IPS-15b (cell line): ENCODE data around the gene RALGPS1.

Experiments
- H3K27me3 ChIP-seq: one replicate; pipeline ENCODE4 v1.6.1; 2013; ENCODE audit warnings: low read length; ENCODE audit not compliant: control insufficient read depth, insufficient read depth
- H3K36me3 ChIP-seq: one replicate; pipeline ENCODE4 v1.6.1; 2013; ENCODE audit warnings: low read length; ENCODE audit not compliant: control insufficient read depth, insufficient read depth
- H3K4me1 ChIP-seq: one replicate; pipeline ENCODE4 v1.6.1; 2013; ENCODE audit warnings: mild to moderate bottlenecking, low read length; ENCODE audit not compliant: control insufficient read depth, insufficient read depth
- H3K4me3 ChIP-seq: one replicate; pipeline ENCODE4 v1.5.1; 2013; ENCODE audit warnings: low read depth, low read length
- H3K9ac ChIP-seq: one replicate; pipeline ENCODE4 v1.6.1; 2013; ENCODE audit warnings: low read depth, mild to moderate bottlenecking, low read length
- H3K9me3 ChIP-seq: one replicate; pipeline ENCODE4 v1.6.1; 2013; ENCODE audit warnings: mild to moderate bottlenecking, low read length; ENCODE audit not compliant: control insufficient read depth, insufficient read depth

RALGPS1 gene

GRCh38 chr9:127065592-127065991 lies 151.0 kb downstream of the RALGPS1 start:
- H3K4me3 ChIP-seq: no peak overlapping the region
- no peak overlapping the region for H3K9ac ChIP-seq
- no peaks in the 10 kb centered on the region for H3K27me3 ChIP-seq
- peaks cover 9% of the 10 kb centered on the region for H3K4me1 ChIP-seq
- H3K36me3 ChIP-seq: no peaks in the 10 kb centered on the region
- H3K9me3 ChIP-seq: no peaks in the 10 kb centered on the region

DNA sequence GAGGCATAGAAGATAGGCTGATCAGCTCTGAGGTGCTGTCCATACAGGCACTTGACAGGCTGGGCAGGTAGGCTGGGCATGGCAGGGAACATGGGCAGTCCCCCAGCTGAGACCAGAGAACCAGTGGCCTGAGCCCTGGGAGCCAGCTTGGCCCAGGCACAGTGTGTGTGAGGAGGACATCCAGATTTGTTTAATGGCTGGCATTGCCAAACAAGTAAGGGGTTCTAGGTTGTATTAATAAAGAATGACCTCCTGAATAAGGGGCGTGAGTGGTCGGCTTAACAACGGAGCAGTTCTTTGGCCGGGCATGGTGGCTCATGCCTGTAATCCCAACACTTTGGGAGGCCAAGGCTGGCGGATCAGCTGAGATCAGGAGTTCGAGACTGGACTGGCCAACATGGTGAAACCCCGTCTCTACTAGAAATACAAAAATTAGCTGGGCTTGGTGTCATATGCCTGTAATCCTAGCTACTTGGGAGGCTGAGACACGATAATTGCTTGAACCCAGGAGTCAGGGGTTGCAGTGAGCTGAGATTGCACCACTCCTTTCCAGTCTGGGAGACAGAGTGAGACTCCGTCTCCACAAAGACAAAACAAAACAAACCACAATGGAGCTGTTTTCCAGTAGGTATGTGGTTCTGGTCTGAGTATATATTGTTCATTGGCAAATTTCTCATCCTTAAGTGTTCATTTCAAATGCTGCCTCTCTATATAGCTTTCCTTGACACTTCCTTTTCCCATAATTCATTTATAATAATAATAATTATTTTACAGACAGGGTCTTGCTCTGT lies 151.7 kb downstream of the RALGPS1 start:
- H3K9me3 ChIP-seq: no peaks in the 10 kb centered on the region

GRCh38 chr9:127066851-127067136 lies 152.2 kb downstream of the RALGPS1 start:
- peaks cover 9% of the 10 kb centered on the region for H3K4me1 ChIP-seq
- no peaks in the 10 kb centered on the region for H3K27me3 ChIP-seq
- no peak overlapping the region for H3K4me3 ChIP-seq
- no peaks in the 10 kb centered on the region for H3K36me3 ChIP-seq
- no peaks in the 10 kb centered on the region for H3K9me3 ChIP-seq
- no peak overlapping the region for H3K9ac ChIP-seq

More for the DNA sequence above, 151.7 kb downstream of the RALGPS1 start:
- Histone ChIP-seq H3K36me3 (no peaks in the 10 kb centered on the region), H3K4me3 (no peak overlapping the region), H3K9ac (no peak overlapping the region), H3K27me3 (no peaks in the 10 kb centered on the region), H3K4me1 (peaks cover 9% of the 10 kb centered on the region)

DNA sequence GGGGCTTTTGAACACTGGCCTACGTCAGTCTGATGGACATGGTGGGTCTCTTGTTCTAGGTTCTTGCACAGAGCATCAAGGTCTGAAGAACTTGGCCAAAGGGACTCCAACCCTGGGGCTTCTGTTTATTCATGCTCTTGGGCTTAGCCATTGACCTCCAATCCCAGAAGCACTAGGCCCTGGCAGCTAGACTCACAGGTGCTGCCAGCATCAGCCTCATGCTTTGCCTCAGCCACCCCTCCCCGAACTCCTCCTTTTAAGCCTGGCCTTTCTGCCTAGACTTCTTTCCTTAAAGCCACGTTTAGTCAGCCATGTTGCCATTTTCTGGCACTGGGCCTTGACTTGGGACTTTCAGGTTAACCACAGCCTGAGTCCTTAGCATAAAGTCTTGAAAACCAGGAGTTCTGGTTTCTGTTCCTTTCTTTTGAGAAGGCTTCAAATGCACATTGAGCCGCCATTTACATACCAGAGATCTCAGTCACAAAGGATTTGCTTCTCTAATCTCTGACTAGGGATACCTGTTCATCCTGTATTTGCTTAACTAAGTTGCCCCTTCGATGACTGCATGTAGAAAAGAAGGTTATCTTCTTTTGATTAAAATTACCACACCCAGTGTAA lies 153.1 kb downstream of the RALGPS1 start:
- Histone ChIP-seq H3K27me3 (no peaks in the 10 kb centered on the region), H3K4me1 (peaks cover 9% of the 10 kb centered on the region), H3K9ac (no peak overlapping the region), H3K36me3 (no peaks in the 10 kb centered on the region), H3K4me3 (no peak overlapping the region), H3K9me3 (no peaks in the 10 kb centered on the region)

- H3K36me3 ChIP-seq: no peaks in the 10 kb centered on the region
- no peak overlapping the region for H3K4me3 ChIP-seq
- H3K27me3 ChIP-seq: no peaks in the 10 kb centered on the region
- no peaks in the 10 kb centered on the region for H3K9me3 ChIP-seq
- H3K4me1 ChIP-seq: peaks cover 29% of the 10 kb centered on the region
- no peak overlapping the region for H3K9ac ChIP-seq
Measured at GRCh38 chr9:127074561-127075548, 160.3 kb downstream of the RALGPS1 start.

GRCh38 chr9:127075624-127076372 lies 161.2 kb downstream of the RALGPS1 start:
- Histone ChIP-seq H3K27me3 (no peaks in the 10 kb centered on the region), H3K36me3 (no peaks in the 10 kb centered on the region), H3K9ac (no peak overlapping the region), H3K9me3 (no peaks in the 10 kb centered on the region), H3K4me1 (peaks cover 29% of the 10 kb centered on the region), H3K4me3 (no peak overlapping the region)

GRCh38 chr9:127076860-127077643 lies 162.5 kb downstream of the RALGPS1 start:
- H3K36me3 ChIP-seq: no peaks in the 10 kb centered on the region
- H3K9me3 ChIP-seq: no peaks in the 10 kb centered on the region
- H3K27me3 ChIP-seq: no peaks in the 10 kb centered on the region
- peaks cover 29% of the 10 kb centered on the region for H3K4me1 ChIP-seq
- no peak overlapping the region for H3K9ac ChIP-seq
- no peak overlapping the region for H3K4me3 ChIP-seq

GRCh38 chr9:127077644-127077946 lies 163.0 kb downstream of the RALGPS1 start:
- no peaks in the 10 kb centered on the region for H3K36me3 ChIP-seq
- no peaks in the 10 kb centered on the region for H3K27me3 ChIP-seq
- H3K4me1 ChIP-seq: peaks cover 29% of the 10 kb centered on the region
- no peaks in the 10 kb centered on the region for H3K9me3 ChIP-seq
- no peak overlapping the region for H3K9ac ChIP-seq
- no peak overlapping the region for H3K4me3 ChIP-seq

DNA sequence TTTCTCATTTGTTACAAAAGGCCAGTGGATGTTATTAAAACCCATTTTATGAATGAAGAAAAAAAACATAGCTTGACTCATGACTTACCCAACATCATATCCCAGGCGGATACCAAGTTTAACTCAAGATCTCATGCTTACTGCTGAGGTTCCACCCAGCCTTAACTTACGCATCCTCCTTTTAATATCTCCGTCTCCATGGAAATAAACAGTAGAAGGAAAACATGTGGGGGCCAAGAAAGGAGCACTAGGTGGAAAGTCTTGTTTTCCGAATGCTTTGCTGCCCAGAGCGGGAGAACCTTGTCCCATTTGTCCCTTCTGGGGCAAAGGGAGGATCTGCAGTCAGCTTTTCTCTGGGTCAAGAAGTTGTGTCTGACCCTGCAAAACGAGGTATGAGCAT lies 163.8 kb downstream of the RALGPS1 start:
- Histone ChIP-seq H3K4me1 (peaks cover 29% of the 10 kb centered on the region), H3K4me3 (no peak overlapping the region), H3K9me3 (no peaks in the 10 kb centered on the region), H3K27me3 (no peaks in the 10 kb centered on the region), H3K36me3 (no peaks in the 10 kb centered on the region), H3K9ac (no peak overlapping the region)

GRCh38 chr9:127078988-127079387 lies 164.4 kb downstream of the RALGPS1 start:
- Histone ChIP-seq H3K36me3 (no peaks in the 10 kb centered on the region), H3K9ac (no peak overlapping the region), H3K9me3 (no peaks in the 10 kb centered on the region), H3K4me3 (no peak overlapping the region), H3K27me3 (no peaks in the 10 kb centered on the region), H3K4me1 (peaks cover 29% of the 10 kb centered on the region)
